ENCODE results near the gene LBX1. TPM values are rescaled to one million over a fixed set of nuclear protein-coding genes. Genes with fewer than 3 reads are reported as not detected.

The LBX1 gene
- polyA plus RNA-seq, 1 donor from 2014 or later: not detected

- Histone ChIP-seq H3K27ac (ENCODE audit: low read length) (no peak overlapping the region), H4K20me1 (ENCODE audit: insufficient read depth) (no peaks in the 10 kb centered on the region), H3F3A (ENCODE audit: insufficient read depth, low read length, poor library complexity, severe bottlenecking) (no peaks in the 10 kb centered on the region), H3K9me2 (ENCODE audit: insufficient read depth, low read length) (no peaks in the 10 kb centered on the region), H3K9me3 (ENCODE audit: low read length) (no peaks in the 10 kb centered on the region), H3K4me3 (ENCODE audit: low read length) (no peak overlapping the region), H2AFZ (ENCODE audit: low read depth, low read length) (no peak overlapping the region), H3K79me2 (replicated peaks; ENCODE audit: insufficient read depth, low read length) (no peaks in the 10 kb centered on the region), H3K27me3 (ENCODE audit: insufficient read depth, low read depth, low read length) (peaks cover 100% of the 10 kb centered on the region), H3K9ac (ENCODE audit: low read length) (no peak overlapping the region), H3K36me3 (ENCODE audit: insufficient read depth, low read length) (no peaks in the 10 kb centered on the region), H3K4me2 (ENCODE audit: low read length) (no peak overlapping the region)
- TF ChIP-seq CTCF (IDR thresholded peaks at IDR 0.05; ENCODE audit: poor library complexity, severe bottlenecking): no peak
- no peak for TF ChIP-seq POLR2AphosphoS5 (IDR thresholded peaks at IDR 0.05)
- TF ChIP-seq RAD21 (conservative IDR thresholded peaks at IDR 0.05): no peak
- TF ChIP-seq EP300 (conservative IDR thresholded peaks at IDR 0.05; ENCODE audit: poor library complexity, severe bottlenecking): no peak
- TF ChIP-seq, protein P1, sequence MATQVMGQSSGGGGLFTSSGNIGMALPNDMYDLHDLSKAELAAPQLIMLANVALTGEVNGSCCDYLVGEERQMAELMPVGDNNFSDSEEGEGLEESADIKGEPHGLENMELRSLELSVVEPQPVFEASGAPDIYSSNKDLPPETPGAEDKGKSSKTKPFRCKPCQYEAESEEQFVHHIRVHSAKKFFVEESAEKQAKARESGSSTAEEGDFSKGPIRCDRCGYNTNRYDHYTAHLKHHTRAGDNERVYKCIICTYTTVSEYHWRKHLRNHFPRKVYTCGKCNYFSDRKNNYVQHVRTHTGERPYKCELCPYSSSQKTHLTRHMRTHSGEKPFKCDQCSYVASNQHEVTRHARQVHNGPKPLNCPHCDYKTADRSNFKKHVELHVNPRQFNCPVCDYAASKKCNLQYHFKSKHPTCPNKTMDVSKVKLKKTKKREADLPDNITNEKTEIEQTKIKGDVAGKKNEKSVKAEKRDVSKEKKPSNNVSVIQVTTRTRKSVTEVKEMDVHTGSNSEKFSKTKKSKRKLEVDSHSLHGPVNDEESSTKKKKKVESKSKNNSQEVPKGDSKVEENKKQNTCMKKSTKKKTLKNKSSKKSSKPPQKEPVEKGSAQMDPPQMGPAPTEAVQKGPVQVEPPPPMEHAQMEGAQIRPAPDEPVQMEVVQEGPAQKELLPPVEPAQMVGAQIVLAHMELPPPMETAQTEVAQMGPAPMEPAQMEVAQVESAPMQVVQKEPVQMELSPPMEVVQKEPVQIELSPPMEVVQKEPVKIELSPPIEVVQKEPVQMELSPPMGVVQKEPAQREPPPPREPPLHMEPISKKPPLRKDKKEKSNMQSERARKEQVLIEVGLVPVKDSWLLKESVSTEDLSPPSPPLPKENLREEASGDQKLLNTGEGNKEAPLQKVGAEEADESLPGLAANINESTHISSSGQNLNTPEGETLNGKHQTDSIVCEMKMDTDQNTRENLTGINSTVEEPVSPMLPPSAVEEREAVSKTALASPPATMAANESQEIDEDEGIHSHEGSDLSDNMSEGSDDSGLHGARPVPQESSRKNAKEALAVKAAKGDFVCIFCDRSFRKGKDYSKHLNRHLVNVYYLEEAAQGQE (IDR thresholded peaks at IDR 0.05; ENCODE audit: borderline replicate concordance): no peak
- TF ChIP-seq MXI1 (conservative IDR thresholded peaks at IDR 0.05; ENCODE audit: poor library complexity, severe bottlenecking): no peak
- TF ChIP-seq TAF1 (IDR thresholded peaks at IDR 0.05; ENCODE audit: low read depth): no peak
Measured at GRCh38 chr10:101219946-101220451, 9.3 kb downstream of the LBX1 start.

GRCh38 chr10:101219139-101219945 lies 9.9 kb downstream of the LBX1 start:
- Histone ChIP-seq H3K9me3 (ENCODE audit: low read length) (no peaks in the 10 kb centered on the region), H3K4me2 (ENCODE audit: low read length) (no peak overlapping the region), H3K27me3 (ENCODE audit: insufficient read depth, low read depth, low read length) (peaks cover 100% of the 10 kb centered on the region), H3F3A (ENCODE audit: insufficient read depth, low read length, poor library complexity, severe bottlenecking) (no peaks in the 10 kb centered on the region), H3K4me3 (ENCODE audit: low read length) (no peak overlapping the region), H3K79me2 (replicated peaks; ENCODE audit: insufficient read depth, low read length) (no peaks in the 10 kb centered on the region), H3K9me2 (ENCODE audit: insufficient read depth, low read length) (no peaks in the 10 kb centered on the region), H3K36me3 (ENCODE audit: insufficient read depth, low read length) (no peaks in the 10 kb centered on the region), H3K9ac (ENCODE audit: low read length) (no peak overlapping the region), H2AFZ (ENCODE audit: low read depth, low read length) (no peak overlapping the region), H3K27ac (ENCODE audit: low read length) (no peak overlapping the region), H4K20me1 (ENCODE audit: insufficient read depth) (no peaks in the 10 kb centered on the region)
- TF ChIP-seq CTCF (IDR thresholded peaks at IDR 0.05; ENCODE audit: poor library complexity, severe bottlenecking) (no peak), EP300 (conservative IDR thresholded peaks at IDR 0.05; ENCODE audit: poor library complexity, severe bottlenecking) (no peak), MXI1 (conservative IDR thresholded peaks at IDR 0.05; ENCODE audit: poor library complexity, severe bottlenecking) (no peak), POLR2AphosphoS5 (IDR thresholded peaks at IDR 0.05) (no peak), EZH2 (IDR thresholded peaks at IDR 0.05; ENCODE audit: borderline replicate concordance, insufficient read depth, low read length, poor library complexity, severe bottlenecking) (no peak), RAD21 (conservative IDR thresholded peaks at IDR 0.05) (no peak), SMC3 (conservative IDR thresholded peaks at IDR 0.05; ENCODE audit: poor library complexity) (no peak), TAF1 (IDR thresholded peaks at IDR 0.05; ENCODE audit: low read depth) (no peak)
- TF ChIP-seq, protein P1 (IDR thresholded peaks at IDR 0.05; ENCODE audit: borderline replicate concordance): no peak
